Suprapubic skin (tissue), 4 donors: Measurements from ENCODE around the gene UBL3. TPM values are rescaled to one million over a fixed set of nuclear protein-coding genes. Genes with fewer than 3 reads are reported as not detected.

ENCODE experiments used
- DNase-seq, 2 donors: peaks; one replicate each; pipeline ENCODE4 v3.0.0-alpha.2; 2019; ENCODE audit warnings: low spot score in 2 of 2
- H3K27ac ChIP-seq: fragments of 200-600 bp; sonication (generic); one replicate; pipeline ENCODE4 v1.5.1; 2019
- H3K27me3 ChIP-seq: fragments of 200-600 bp; sonication (generic); one replicate; pipeline ENCODE4 v1.5.1; 2019
- H3K36me3 ChIP-seq: fragments of 200-600 bp; sonication (generic); one replicate; pipeline ENCODE4 v1.5.1; 2019
- H3K4me1 ChIP-seq: fragments of 200-600 bp; sonication (generic); one replicate; pipeline ENCODE4 v1.5.1; 2019
- H3K4me3 ChIP-seq: fragments of 200-600 bp; sonication (generic); one replicate; pipeline ENCODE4 v1.5.1; 2019; ENCODE audit warnings: mild to moderate bottlenecking
- H3K9me3 ChIP-seq: fragments of 200-600 bp; sonication (generic); one replicate; pipeline ENCODE4 v1.5.1; 2019
- EP300 ChIP-seq: sonication (generic); formaldehyde crosslinking; IDR thresholded peaks from one replicate; pipeline ENCODE4 v1.6.1; 2017; ENCODE audit warnings: antibody characterized with exemption
- POLR2A ChIP-seq, 2 donors: fragments of 450-650 bp; IDR thresholded peaks; one replicate each; pipeline ENCODE4 v1.6.1; 2017; ENCODE audit warnings: antibody characterized with exemption in 2 of 2, mild to moderate bottlenecking in 2 of 2, moderate library complexity in 2 of 2
- POLR2AphosphoS5 ChIP-seq, 3 donors: sonication (generic); formaldehyde crosslinking; IDR thresholded peaks; one replicate each; pipeline ENCODE4 v1.6.1; 2017; ENCODE audit warnings: antibody characterized with exemption in 3 of 3
- WGBS: methylation state at CpG from one replicate; pipeline ENCODE4 v1.1.5; 2018; 5-methylcytosine and 5-hydroxymethylcytosine counted together
- total RNA-seq, 4 donors: library from RNA; depleted of rRNA; stranded (reverse); fragments of >200 nt; gene quantifications; one replicate each; pipeline ENCODE4 v1.1.0, GENCODE V29; 2016
- TF ChIP-seq, protein P1 (sequence below), 2 donors: fragments of 200-600 bp in 1 of 2; fragments of 450-650 bp in 1 of 2; sonication (generic) in 1 of 2; IDR thresholded peaks; one replicate each; pipeline ENCODE4 v1.5.1; 2016 to 2019; ENCODE audit warnings: antibody characterized with exemption in 2 of 2, mild to moderate bottlenecking in 1 of 2, moderate library complexity in 1 of 2

The UBL3 gene
- total RNA-seq, 4 donors from 2014 or later, result 37.7 to 66.2 (median 48.5) TPM

- Histone ChIP-seq H3K36me3 (no peaks in the 10 kb centered on the region), H3K4me1 (peaks cover 38% of the 10 kb centered on the region), H3K4me3 (peak overlapping the region; percentile 84), H3K27ac (peak overlapping the region; percentile 46), H3K9me3 (no peaks in the 10 kb centered on the region), H3K27me3 (no peaks in the 10 kb centered on the region)
- 32% methylated on average over 6 of the region's 6 CpGs for WGBS
- TF ChIP-seq, protein P1, sequence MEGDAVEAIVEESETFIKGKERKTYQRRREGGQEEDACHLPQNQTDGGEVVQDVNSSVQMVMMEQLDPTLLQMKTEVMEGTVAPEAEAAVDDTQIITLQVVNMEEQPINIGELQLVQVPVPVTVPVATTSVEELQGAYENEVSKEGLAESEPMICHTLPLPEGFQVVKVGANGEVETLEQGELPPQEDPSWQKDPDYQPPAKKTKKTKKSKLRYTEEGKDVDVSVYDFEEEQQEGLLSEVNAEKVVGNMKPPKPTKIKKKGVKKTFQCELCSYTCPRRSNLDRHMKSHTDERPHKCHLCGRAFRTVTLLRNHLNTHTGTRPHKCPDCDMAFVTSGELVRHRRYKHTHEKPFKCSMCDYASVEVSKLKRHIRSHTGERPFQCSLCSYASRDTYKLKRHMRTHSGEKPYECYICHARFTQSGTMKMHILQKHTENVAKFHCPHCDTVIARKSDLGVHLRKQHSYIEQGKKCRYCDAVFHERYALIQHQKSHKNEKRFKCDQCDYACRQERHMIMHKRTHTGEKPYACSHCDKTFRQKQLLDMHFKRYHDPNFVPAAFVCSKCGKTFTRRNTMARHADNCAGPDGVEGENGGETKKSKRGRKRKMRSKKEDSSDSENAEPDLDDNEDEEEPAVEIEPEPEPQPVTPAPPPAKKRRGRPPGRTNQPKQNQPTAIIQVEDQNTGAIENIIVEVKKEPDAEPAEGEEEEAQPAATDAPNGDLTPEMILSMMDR (IDR thresholded peaks at IDR 0.05), result no peak
- TF ChIP-seq POLR2AphosphoS5 (IDR thresholded peaks at IDR 0.05), result no peak
- no peak for TF ChIP-seq POLR2A (IDR thresholded peaks at IDR 0.05)
- TF ChIP-seq EP300, result no peak
- no peak for DNase-seq
Measured at GRCh38 chr13:29846475-29847256, 3.8 kb downstream of the UBL3 start.

DNA sequence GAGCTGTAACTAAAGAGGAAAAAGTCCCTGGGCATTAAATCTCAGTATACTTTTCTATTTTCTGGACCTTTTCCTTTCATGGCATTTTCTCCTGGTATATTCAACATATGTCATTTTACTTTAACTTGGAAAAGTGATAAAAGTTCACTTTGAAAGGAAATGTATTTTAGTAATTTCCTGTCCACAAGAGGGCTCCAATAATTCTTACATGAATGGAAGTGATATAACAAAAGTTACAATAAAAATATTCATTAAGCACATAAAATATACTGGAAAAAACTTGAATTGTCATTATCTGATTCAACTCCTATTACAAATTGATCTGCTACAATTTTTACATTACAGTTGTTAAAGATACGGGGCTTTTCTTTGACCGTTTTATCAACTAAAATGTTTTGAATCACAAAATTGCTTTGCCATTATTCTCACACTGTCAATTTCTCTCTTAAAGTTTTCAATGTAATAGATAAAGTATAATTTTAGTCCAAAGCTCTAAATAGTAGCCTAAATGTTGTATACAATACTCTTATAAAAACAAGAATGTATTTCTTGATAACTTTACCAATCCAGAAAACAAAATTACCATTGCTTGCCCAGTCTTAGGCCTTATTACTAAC, 4.9 kb downstream of the UBL3 start:
- peaks cover 43% of the 10 kb centered on the region for H3K4me1 ChIP-seq
- H3K27ac ChIP-seq, result no peak overlapping the region
- H3K4me3 ChIP-seq, result peak overlapping the region; percentile 84
- H3K27me3 ChIP-seq, result no peaks in the 10 kb centered on the region
- H3K9me3 ChIP-seq, result no peaks in the 10 kb centered on the region
- no peaks in the 10 kb centered on the region for H3K36me3 ChIP-seq
- WGBS, result 44% methylated on average over 2 of the region's 2 CpGs
- DNase-seq, result no peak
- TF ChIP-seq POLR2A (IDR thresholded peaks at IDR 0.05) (no peak), EP300 (no peak), POLR2AphosphoS5 (IDR thresholded peaks at IDR 0.05) (no peak)
- TF ChIP-seq, protein P1 (IDR thresholded peaks at IDR 0.05), result no peak

DNA sequence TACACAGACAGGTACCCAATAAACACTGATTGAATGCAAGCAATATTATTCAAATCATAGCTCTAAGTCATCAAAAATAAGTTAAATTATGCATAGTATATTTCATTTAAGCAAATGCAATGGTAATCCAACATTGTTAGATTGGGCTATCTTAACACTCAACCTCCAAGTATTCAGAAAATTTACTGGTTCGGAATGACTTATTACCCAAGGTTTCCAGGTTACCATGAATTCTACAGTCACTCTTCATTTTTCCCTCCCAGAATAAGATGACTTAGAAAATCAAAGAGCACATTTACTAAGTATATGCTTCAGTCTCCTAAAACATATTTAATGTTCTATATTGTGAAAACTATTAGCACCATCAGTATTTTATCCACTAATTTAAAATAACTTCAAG, 6.0 kb downstream of the UBL3 start:
- Histone ChIP-seq H3K4me3 (no peak overlapping the region), H3K4me1 (peaks cover 47% of the 10 kb centered on the region), H3K36me3 (no peaks in the 10 kb centered on the region), H3K9me3 (no peaks in the 10 kb centered on the region), H3K27me3 (no peaks in the 10 kb centered on the region), H3K27ac (no peak overlapping the region)
- no peak for DNase-seq
- TF ChIP-seq POLR2AphosphoS5 (IDR thresholded peaks at IDR 0.05), result no peak
- TF ChIP-seq, protein P1 (IDR thresholded peaks at IDR 0.05), result no peak
- no peak for TF ChIP-seq EP300
- TF ChIP-seq POLR2A (IDR thresholded peaks at IDR 0.05), result no peak
- WGBS, result 85% methylated on average over 1 of the region's 1 CpG

- no peak overlapping the region for H3K4me3 ChIP-seq
- WGBS, result 53% methylated on average over 3 of the region's 3 CpGs
Measured at GRCh38 chr13:29840585-29840984, 9.8 kb downstream of the UBL3 start.

More at GRCh38 chr13:29840585-29840984, 9.8 kb downstream of the UBL3 start:
- DNase-seq, result no peak
- Histone ChIP-seq H3K4me1 (peaks cover 37% of the 10 kb centered on the region), H3K27ac (no peak overlapping the region), H3K36me3 (no peaks in the 10 kb centered on the region), H3K9me3 (no peaks in the 10 kb centered on the region), H3K27me3 (no peaks in the 10 kb centered on the region)
- TF ChIP-seq, protein P1 (IDR thresholded peaks at IDR 0.05), result no peak
- TF ChIP-seq POLR2A (IDR thresholded peaks at IDR 0.05) (no peak), EP300 (no peak), POLR2AphosphoS5 (IDR thresholded peaks at IDR 0.05) (no peak)
